Ovary (tissue), 9 donors: ENCODE results near the gene GNG3. TPM values are rescaled to one million over a fixed set of nuclear protein-coding genes. Genes with fewer than 3 reads are reported as not detected.
"Not testable (repeated sequence)": the region's sequence is repeated elsewhere in the genome, so short reads cannot be mapped to it uniquely, and the experiment has no call there.

Experiments used
- DNase-seq, 5 donors: peaks; one replicate each; pipeline ENCODE4 v3.0.0-alpha.2; 2019 to 2020
- H3K27ac ChIP-seq, 2 donors: fragments of 200-600 bp; one replicate each; pipeline versions ENCODE4 v1.5.1 to v1.8.0; 2019 to 2022
- H3K27me3 ChIP-seq: fragments of 200-600 bp; one replicate; pipeline ENCODE4 v1.8.0; 2022
- H3K36me3 ChIP-seq: fragments of 200-600 bp; sonication (generic); one replicate; pipeline ENCODE4 v1.5.1; 2019
- H3K4me1 ChIP-seq: one replicate; pipeline ENCODE4 v1.8.1; 2013; ENCODE audit warnings: mild to moderate bottlenecking, moderate library complexity; ENCODE audit not compliant: insufficient read depth
- H3K4me3 ChIP-seq: fragments of 200-600 bp; sonication (generic); one replicate; pipeline ENCODE4 v1.5.1; 2017
- H3K9me3 ChIP-seq, 2 donors: fragments of 200-600 bp in 1 of 2; sonication (generic) in 1 of 2; one replicate each; pipeline versions ENCODE4 v1.5.1 to v1.8.1; 2013 to 2019; ENCODE audit warnings: mild to moderate bottlenecking in 1 of 2, moderate library complexity in 1 of 2
- CTCF ChIP-seq, 3 donors: fragments of 450-650 bp in 2 of 3; fragments of 200-600 bp in 1 of 3; IDR thresholded peaks; one replicate each; pipeline versions ENCODE4 v1.5.1 to v1.8.0; 2016 to 2022; ENCODE audit warnings: antibody characterized with exemption in 3 of 3, mild to moderate bottlenecking in 1 of 3
- EP300 ChIP-seq: sonication (generic); formaldehyde crosslinking; IDR thresholded peaks from one replicate; pipeline ENCODE4 v1.6.1; 2017; ENCODE audit warnings: antibody characterized with exemption
- POLR2A ChIP-seq: fragments of 450-650 bp; IDR thresholded peaks from one replicate; pipeline ENCODE4 v1.6.1; 2017; ENCODE audit warnings: antibody characterized with exemption, mild to moderate bottlenecking, moderate library complexity
- WGBS, 3 donors: extraction: QIAGEN DNeasy Blood & Tissue Kit in 1 of 3; methylation state at CpG; one replicate each; pipeline versions ENCODE4 v1.1.5 to v1.1.7; 2013 to 2017; 5-methylcytosine and 5-hydroxymethylcytosine counted together
- intact Hi-C, 4 donors: fragments of 100-400 bp; cut with DNase I; formaldehyde crosslinking; loops; one replicate each; pipeline versions ENCODE4 v1.11.0 to v1.15.1; 2022 to 2023
- polyA plus RNA-seq, 2 donors: library from polyadenylated mRNA; stranded (reverse); fragments of 200-250 nt in 1 of 2; fragments of 350-450 nt in 1 of 2; fragmentation: Illumina TruSeq in 1 of 2; extraction: RNeasy Lipid Tissue Mini Kit (QIAGEN cat#74804) in 1 of 2; gene quantifications; one replicate each; pipeline ENCODE4 v1.2.3, GENCODE V29; 2013 to 2014
- total RNA-seq, 7 donors: library from RNA; depleted of rRNA in 2 of 7; stranded (reverse); fragments of >200 nt in 2 of 7; fragmentation: NEBNext Ultra II Directional in 3 of 7; extraction: Animal tissue kit (Norgen Biotek cat#: 25700) in 3 of 7; gene quantifications; one replicate each; pipeline versions ENCODE4 v1.1.0 to v1.2.4, GENCODE V29; 2016 to 2023
- donor health status: DM: no; HTN: no; CAD: no; lungs with moderate emphysema.
- donor health status: DM: no; HTN: no; CAD: no.
- donor health status: Bipolar disorder and iron deficiency.
- donor health status: DM: yes; HTN: yes; CAD: no.
- donor health status: DM: no; HTN: no; CAD: no.
- donor health status: DM: yes; HTN: yes; CAD: no.

The GNG3 gene
- total and polyA plus RNA-seq, 9 donors, result 0.18 to 0.73 (median 0.34) TPM; not detected in 2

GRCh38 chr11:62702246-62702645 is 5.2 kb upstream of the GNG3 start:
- intact Hi-C loops, result no loop called here
- DNase-seq, result peak in 1 of 5 donors; percentile 11
- no peak overlapping the region for H3K4me3 ChIP-seq
- no peaks in the 10 kb centered on the region for H3K9me3 ChIP-seq
- TF ChIP-seq EP300, result no peak
- TF ChIP-seq POLR2A, result no peak
- no peak for TF ChIP-seq CTCF (IDR thresholded peaks at IDR 0.05)
- no peaks in the 10 kb centered on the region for H3K36me3 ChIP-seq
- 91 to 96% (median 95%) methylated on average over 11 of the region's 11 CpGs for WGBS, 3 donors
- H3K27me3 ChIP-seq, result no peaks in the 10 kb centered on the region
- no peak overlapping the region for H3K27ac ChIP-seq
- H3K4me1 ChIP-seq, result peaks cover 10% of the 10 kb centered on the region

DNA sequence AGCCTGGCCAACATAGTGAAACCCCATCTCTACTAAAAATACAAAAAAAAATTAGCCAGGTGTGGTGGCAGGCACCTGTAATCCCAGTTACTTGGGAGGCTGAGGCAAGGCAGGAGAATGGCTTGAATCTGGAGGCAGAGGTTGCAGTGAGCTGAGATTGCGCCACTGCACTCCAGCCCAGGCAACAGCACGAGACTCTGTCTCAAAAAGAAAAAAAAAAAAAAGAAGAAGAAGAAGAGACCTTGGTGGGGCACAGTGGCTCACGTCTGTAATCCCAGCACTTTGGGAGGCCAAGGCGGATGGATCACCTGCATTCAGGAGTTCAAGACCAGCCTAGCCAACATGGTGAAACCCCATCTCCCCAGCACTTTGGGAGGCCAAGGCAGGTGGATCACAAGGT is 3.6 kb upstream of the GNG3 start:
- WGBS, 3 donors, result 91 to 99% (median 99%) methylated on average over 4 of the region's 4 CpGs
- intact Hi-C loops, H3K27ac ChIP-seq, H3K36me3 ChIP-seq, H3K4me3 ChIP-seq, H3K27me3 ChIP-seq, H3K9me3 ChIP-seq: not testable (repeated sequence)
- H3K4me1 ChIP-seq, result peaks cover 18% of the 10 kb centered on the region
- DNase-seq, result peak in 1 of 5 donors; percentile 30

- peak in 2 of 5 donors; percentile 43 to 49 for DNase-seq
- no peaks in the 10 kb centered on the region for H3K9me3 ChIP-seq
- no peaks in the 10 kb centered on the region for H3K27me3 ChIP-seq
- peak overlapping the region in 1 of 2 donors; percentile 54 for H3K27ac ChIP-seq
- WGBS, 3 donors, result 38 to 40% (median 38%) methylated on average over 7 of the region's 7 CpGs
- H3K36me3 ChIP-seq, result no peaks in the 10 kb centered on the region
- H3K4me1 ChIP-seq, result peaks cover 18% of the 10 kb centered on the region
- peak overlapping the region; percentile 67 for H3K4me3 ChIP-seq
- intact Hi-C loops, result no loop called here
- no peak for TF ChIP-seq EP300
- TF ChIP-seq POLR2A, result no peak
- no peak for TF ChIP-seq CTCF (IDR thresholded peaks at IDR 0.05)
These were observed 2.1 kb upstream of the GNG3 start for GRCh38 chr11:62705413-62705812.

DNA sequence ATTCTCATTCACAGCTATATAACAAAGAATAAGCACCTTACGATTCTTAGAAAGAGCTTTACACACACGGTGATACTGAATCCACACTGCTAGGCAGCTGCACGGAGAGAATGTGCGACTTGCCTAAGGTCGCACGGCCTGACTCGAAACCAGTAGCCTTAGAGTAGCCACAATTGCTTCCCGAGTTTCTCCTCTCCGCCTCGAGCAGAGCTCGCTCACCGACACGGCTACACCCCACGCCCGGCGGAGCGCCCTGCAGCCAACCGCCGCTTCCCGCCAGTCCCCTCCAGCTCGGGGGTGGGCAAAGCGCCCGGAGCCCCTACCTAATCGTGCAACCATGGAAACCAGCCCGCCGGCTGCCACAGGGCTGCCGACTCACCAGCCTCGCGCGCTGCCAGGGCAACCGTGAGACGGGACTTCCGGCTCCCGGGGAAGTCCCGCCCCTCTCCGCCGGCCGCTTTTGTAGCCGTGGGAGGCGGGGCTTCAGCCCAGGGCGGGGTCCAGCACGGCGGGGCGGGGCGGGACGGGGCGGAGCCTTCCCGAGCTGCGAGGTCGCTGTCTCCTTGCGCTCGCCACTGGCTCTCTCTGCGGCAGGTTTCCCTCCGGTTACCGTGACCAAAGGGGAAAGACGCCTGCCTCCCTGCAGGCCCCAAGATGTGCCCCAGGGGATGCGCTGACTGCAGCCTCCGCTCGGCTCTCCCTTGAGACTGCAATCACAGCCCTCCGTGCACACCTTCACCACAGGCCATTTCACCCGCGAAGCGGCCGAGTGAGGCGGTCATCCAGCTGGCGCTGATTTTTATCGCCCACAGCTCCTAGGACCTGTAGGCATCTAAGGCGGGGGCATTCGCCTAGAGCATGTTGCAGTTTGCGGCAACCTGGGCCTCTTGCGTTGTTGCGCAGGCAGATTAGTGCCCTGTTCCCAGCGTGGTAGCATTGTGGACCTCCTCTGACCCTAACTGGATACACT is 1.3 kb upstream of the GNG3 start:
- peak; percentile 95 to 98 (median 97) for DNase-seq
- Histone ChIP-seq H3K4me1 (peaks cover 18% of the 10 kb centered on the region), H3K27ac (peak overlapping the region; percentile 4 to 57), H3K4me3 (peak overlapping the region; percentile 67), H3K36me3 (no peaks in the 10 kb centered on the region), H3K27me3 (no peaks in the 10 kb centered on the region), H3K9me3 (no peaks in the 10 kb centered on the region)
- intact Hi-C loops, result no loop called here
- WGBS, 3 donors, result 2 to 5% (median 4%) methylated on average over 58 to 73 of the region's 73 CpGs
- TF ChIP-seq EP300 (no peak), CTCF (IDR thresholded peaks at IDR 0.05) (no peak), POLR2A (no peak)

- TF ChIP-seq EP300, result no peak
- no peak for TF ChIP-seq CTCF (IDR thresholded peaks at IDR 0.05)
- TF ChIP-seq POLR2A, result no peak
- intact Hi-C loops, result no loop called here
- no peaks in the 10 kb centered on the region for H3K9me3 ChIP-seq
- H3K4me1 ChIP-seq, result peaks cover 18% of the 10 kb centered on the region
- 56 to 65% (median 57%) methylated on average over 8 of the region's 8 CpGs for WGBS, 3 donors
- H3K27me3 ChIP-seq, result no peaks in the 10 kb centered on the region
- DNase-seq, result peak in 1 of 5 donors; percentile 35
- H3K4me3 ChIP-seq, result peak overlapping the region; percentile 67
- no peaks in the 10 kb centered on the region for H3K36me3 ChIP-seq
- peak overlapping the region; percentile 4 to 57 for H3K27ac ChIP-seq
These were observed 627 bp upstream of the GNG3 start for GRCh38 chr11:62706850-62707247.
